HEK293 (cell line): ENCODE data around the gene CEP41.

Experiments
- REST ChIP-seq: fragments of 450-650 bp; formaldehyde crosslinking; IDR thresholded peaks from 2 replicates; pipeline ENCODE4 v1.5.1; 2016; ENCODE audit warnings: missing biosample characterization, missing genetic modification characterization
- SETDB1 ChIP-seq: IDR thresholded peaks from one replicate; pipeline ENCODE4 v1.6.1; 2017; ENCODE audit warnings: mild to moderate bottlenecking, low read length, moderate library complexity, mixed read lengths; ENCODE audit not compliant: insufficient read length

- TF ChIP-seq REST (no peak), SETDB1 (no peak)
Observed at GRCh38 chr7:130478991-130479390, 38.2 kb upstream of the CEP41 start.
